ENCODE measurements around the gene PGAP3. TPM values are rescaled to one million over a fixed set of nuclear protein-coding genes. Genes with fewer than 3 reads are reported as not detected.
A peak's percentile ranks its signal among the peaks of the same experiment; 100 is the strongest.

The PGAP3 gene
- total RNA-seq, 1 donor from 2014 or later = 17.7 TPM

DNA sequence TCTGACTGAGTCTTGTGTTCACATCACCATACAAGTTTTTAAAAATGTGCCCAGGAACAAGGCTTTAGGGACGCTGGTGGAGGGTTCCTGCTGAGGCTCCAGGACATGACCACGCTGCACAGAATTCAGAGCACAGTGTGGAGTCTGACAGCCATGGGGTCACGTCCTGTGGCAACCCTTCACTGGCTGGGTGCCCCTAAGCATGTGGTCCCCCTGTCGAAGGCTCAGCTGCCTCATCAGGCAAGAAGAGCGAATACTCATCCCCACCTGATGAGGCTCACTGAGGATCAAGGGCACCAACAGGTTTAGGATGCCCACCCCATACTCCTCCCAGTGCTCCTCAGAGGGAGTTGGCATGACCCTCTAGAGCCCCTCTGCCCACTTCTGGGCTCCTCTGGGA is 13.7 kb downstream of the PGAP3 start:
- Histone ChIP-seq H3K4me3 (no peak overlapping the region), H3K27ac (no peak overlapping the region), H3K36me3 (peaks cover 0 to 4% of the 10 kb centered on the region in 2 donors), H3K27me3 (no peaks in the 10 kb centered on the region), H3K9me3 (no peaks in the 10 kb centered on the region), H3K4me1 (peaks cover 38% of the 10 kb centered on the region)
- DNase-seq (ENCODE audit: extremely low spot score in 2 of 2) = no peak
- intact Hi-C loops (cut with DNase I) = no loop called here
- TF ChIP-seq, protein P1, sequence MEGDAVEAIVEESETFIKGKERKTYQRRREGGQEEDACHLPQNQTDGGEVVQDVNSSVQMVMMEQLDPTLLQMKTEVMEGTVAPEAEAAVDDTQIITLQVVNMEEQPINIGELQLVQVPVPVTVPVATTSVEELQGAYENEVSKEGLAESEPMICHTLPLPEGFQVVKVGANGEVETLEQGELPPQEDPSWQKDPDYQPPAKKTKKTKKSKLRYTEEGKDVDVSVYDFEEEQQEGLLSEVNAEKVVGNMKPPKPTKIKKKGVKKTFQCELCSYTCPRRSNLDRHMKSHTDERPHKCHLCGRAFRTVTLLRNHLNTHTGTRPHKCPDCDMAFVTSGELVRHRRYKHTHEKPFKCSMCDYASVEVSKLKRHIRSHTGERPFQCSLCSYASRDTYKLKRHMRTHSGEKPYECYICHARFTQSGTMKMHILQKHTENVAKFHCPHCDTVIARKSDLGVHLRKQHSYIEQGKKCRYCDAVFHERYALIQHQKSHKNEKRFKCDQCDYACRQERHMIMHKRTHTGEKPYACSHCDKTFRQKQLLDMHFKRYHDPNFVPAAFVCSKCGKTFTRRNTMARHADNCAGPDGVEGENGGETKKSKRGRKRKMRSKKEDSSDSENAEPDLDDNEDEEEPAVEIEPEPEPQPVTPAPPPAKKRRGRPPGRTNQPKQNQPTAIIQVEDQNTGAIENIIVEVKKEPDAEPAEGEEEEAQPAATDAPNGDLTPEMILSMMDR (IDR thresholded peaks at IDR 0.05) = no peak
- TF ChIP-seq POLR2AphosphoS5 (IDR thresholded peaks at IDR 0.05; ENCODE audit: insufficient read depth in 1 of 2, low read depth in 1 of 2) = no peak
- TF ChIP-seq POLR2A (IDR thresholded peaks at IDR 0.05) = no peak

DNA sequence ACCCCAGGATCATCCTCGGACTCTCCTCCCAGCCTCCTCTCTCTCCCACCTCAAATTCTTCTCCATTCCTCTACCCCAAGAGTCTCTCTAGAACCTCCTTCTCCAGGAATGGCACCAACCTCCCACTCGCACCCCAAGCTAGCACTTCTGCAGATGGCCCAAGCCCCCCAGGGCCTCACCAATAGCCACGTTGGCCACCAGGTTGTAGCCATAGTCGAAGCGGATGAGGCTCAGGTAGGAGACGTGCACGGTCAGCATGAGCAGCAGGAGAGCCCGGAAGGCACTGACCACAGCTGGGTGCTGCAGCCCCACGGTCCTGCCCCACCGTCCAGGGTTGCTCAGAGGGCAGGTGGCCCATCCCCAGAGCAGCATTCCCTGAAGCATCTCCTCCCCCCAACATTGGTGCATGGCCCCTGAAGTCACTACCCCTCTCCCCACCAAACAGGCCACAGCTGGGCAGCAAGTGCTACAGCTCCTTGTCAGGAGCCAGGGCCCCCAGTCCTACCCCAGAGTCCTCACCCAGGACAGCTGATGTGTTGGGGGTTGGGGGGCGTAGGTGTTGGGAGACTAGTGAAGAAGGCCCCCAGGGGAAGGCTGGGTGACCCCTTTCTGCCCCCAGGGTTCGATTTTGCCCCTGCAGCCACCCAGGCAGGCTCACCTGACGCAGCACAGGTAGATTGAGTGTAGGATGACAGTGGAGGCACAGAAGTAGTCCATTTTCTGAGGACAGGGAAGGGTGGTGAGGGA is 14.3 kb downstream of the PGAP3 start:
- no peak for DNase-seq (ENCODE audit: extremely low spot score in 2 of 2)
- Histone ChIP-seq H3K4me1 (peaks cover 43% of the 10 kb centered on the region), H3K27ac (no peak overlapping the region), H3K4me3 (no peak overlapping the region), H3K36me3 (peaks cover 0 to 4% of the 10 kb centered on the region in 2 donors), H3K9me3 (no peaks in the 10 kb centered on the region), H3K27me3 (no peaks in the 10 kb centered on the region)
- no peak for TF ChIP-seq POLR2A (IDR thresholded peaks at IDR 0.05)
- TF ChIP-seq, protein P1 (IDR thresholded peaks at IDR 0.05) = no peak
- TF ChIP-seq POLR2AphosphoS5 (IDR thresholded peaks at IDR 0.05; ENCODE audit: insufficient read depth in 1 of 2, low read depth in 1 of 2) = no peak
- intact Hi-C loops (cut with DNase I) = no loop called here

DNA sequence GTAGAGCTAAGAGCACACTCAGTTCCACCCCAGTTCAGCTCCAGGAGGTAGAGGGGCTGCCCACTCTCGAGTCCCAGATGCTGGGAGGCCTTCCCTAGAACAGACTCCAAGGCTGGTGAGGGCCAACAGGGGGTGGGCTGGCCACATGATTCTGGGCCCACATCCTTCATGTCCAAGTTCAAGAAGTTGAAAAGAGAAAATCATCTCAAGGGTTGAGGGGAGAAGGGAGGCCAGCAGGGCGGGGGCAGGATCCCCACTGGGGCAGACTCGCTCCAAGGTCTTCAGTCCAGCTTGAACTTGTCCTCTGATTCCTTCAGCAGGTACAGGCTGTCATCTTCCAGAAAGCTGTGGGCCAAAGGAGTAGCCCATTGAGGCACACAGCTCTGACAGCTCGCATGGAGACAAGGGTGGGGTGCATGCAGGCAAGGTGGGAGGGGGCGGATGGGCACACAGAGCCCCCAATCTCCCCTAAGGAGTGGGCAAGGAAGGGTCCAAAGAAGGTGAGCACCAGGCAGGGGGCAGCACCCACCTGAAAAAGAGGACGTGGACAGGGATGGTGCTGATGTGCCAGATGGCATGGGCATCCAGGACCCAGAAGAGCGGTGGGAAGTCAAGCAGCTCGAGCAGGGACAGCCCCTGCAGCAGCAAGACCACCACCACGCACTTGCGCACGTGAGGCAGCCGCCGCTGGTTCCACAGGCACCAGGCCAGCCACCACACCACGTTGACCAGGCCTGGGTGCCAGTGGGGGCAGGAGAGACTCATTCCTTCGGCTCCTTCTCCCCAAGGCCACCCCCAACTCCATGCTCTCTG is 15.1 kb downstream of the PGAP3 start:
- no peaks in the 10 kb centered on the region for H3K27me3 ChIP-seq
- H3K27ac ChIP-seq = no peak overlapping the region
- TF ChIP-seq POLR2AphosphoS5 (IDR thresholded peaks at IDR 0.05; ENCODE audit: insufficient read depth in 1 of 2, low read depth in 1 of 2) (no peak), POLR2A (IDR thresholded peaks at IDR 0.05) (no peak)
- TF ChIP-seq, protein P1 (IDR thresholded peaks at IDR 0.05) = no peak
- intact Hi-C loops (cut with DNase I) = no loop called here
- H3K36me3 ChIP-seq = peaks cover 0 to 4% of the 10 kb centered on the region in 2 donors
- no peak overlapping the region for H3K4me3 ChIP-seq
- H3K4me1 ChIP-seq = peaks cover 51% of the 10 kb centered on the region
- no peaks in the 10 kb centered on the region for H3K9me3 ChIP-seq
- no peak for DNase-seq (ENCODE audit: extremely low spot score in 2 of 2)

DNA sequence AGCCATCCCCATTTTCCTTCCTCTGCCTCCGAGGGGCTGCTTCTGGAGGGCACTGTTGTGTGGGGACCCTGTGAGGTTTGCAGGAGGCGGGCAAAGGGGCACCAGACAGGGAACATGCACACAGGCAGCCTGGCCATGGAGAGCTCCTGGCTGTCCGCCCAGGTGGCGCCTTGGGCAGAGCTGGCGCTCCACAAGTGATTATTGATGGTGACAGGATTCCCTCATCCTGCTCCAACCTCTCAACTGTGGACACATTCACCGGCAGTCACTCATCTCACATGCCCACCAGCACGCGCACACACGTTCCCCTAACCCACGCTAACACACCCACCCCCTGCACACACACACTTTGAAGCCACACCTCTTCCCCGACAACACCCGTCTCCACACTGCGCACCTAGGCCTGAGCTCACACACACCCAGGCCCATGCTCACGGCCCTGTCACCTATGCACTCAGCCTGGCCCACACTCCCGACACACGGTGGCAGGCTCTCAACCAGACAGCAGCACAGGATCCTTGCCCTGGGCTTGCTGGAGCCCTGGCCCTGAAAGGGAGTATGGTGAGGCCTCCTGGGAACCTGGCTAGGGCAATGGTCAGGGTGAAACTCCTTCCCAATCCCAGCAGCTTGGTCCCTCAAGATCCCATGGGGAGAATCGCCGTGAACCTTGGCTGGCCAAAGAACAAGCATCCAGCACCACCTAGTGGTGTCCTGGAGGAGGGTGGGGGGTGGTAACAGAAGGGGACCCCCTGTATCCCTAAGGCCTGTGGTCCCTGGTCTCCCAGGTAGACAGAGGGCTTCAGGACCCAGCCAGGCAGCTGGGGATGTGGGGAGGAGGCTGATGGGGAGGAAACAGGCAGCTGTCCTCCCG is 16.0 kb downstream of the PGAP3 start:
- Histone ChIP-seq H3K4me3 (no peak overlapping the region), H3K4me1 (peaks cover 57% of the 10 kb centered on the region), H3K27ac (no peak overlapping the region), H3K9me3 (no peaks in the 10 kb centered on the region), H3K36me3 (peaks cover 0 to 2% of the 10 kb centered on the region in 2 donors), H3K27me3 (no peaks in the 10 kb centered on the region)
- no peak for DNase-seq (ENCODE audit: extremely low spot score in 2 of 2)
- TF ChIP-seq, protein P1 (IDR thresholded peaks at IDR 0.05) = peak in 2 of 3 experiments; percentile 25 to 35
- no peak for TF ChIP-seq POLR2AphosphoS5 (IDR thresholded peaks at IDR 0.05; ENCODE audit: insufficient read depth in 1 of 2, low read depth in 1 of 2)
- no peak for TF ChIP-seq POLR2A (IDR thresholded peaks at IDR 0.05)
- intact Hi-C loops (cut with DNase I) = no loop called here

Data from vagina (tissue), 2 donors.